SK-N-SH treated with all-trans-retinoic acid at 6 μM for 48 hours (cell line): ENCODE data around the gene KPNA2.

ENCODE experiments used
- POU6F1 ChIP-seq: fragments of 250-450 bp; sonication (Bioruptor Pico); IDR thresholded peaks from 2 replicates; pipeline ENCODE4 v1.8.0; 2021; ENCODE audit warnings: low read depth, mild to moderate bottlenecking, moderate library complexity, borderline replicate concordance
- RARB ChIP-seq: fragments of 250-450 bp; sonication (Bioruptor Pico); IDR thresholded peaks from 2 replicates; pipeline ENCODE4 v1.8.0; 2021; ENCODE audit warnings: mild to moderate bottlenecking, moderate library complexity
- TOX ChIP-seq: fragments of 250-450 bp; sonication (Bioruptor Pico); IDR thresholded peaks from 2 replicates; pipeline ENCODE4 v1.8.0; 2021; ENCODE audit warnings: mild to moderate bottlenecking, moderate library complexity, borderline replicate concordance
- TSHZ2 ChIP-seq: fragments of 250-450 bp; sonication (Bioruptor Pico); IDR thresholded peaks from 2 replicates; pipeline ENCODE4 v1.5.0; 2020; ENCODE audit warnings: mild to moderate bottlenecking, moderate library complexity
- ZC3H10 ChIP-seq: fragments of 250-450 bp; sonication (Bioruptor Pico); IDR thresholded peaks from 2 replicates; pipeline ENCODE4 v1.5.1; 2021; ENCODE audit warnings: mild to moderate bottlenecking, moderate library complexity
- ZFP3 ChIP-seq: fragments of 250-450 bp; sonication (Bioruptor Pico); IDR thresholded peaks from 2 replicates; pipeline ENCODE4 v1.5.0; 2020; ENCODE audit warnings: mild to moderate bottlenecking, moderate library complexity
- ZFP30 ChIP-seq: fragments of 450-650 bp; formaldehyde crosslinking; IDR thresholded peaks from 2 replicates; pipeline ENCODE4 v1.5.0; 2022; ENCODE audit warnings: mild to moderate bottlenecking, moderate library complexity
- ZNF565 ChIP-seq: fragments of 450-650 bp; formaldehyde crosslinking; conservative IDR thresholded peaks from 2 replicates; pipeline ENCODE4 v1.5.0; 2020; ENCODE audit warnings: low read depth, mild to moderate bottlenecking, moderate library complexity
- ZNF70 ChIP-seq: fragments of 450-650 bp; formaldehyde crosslinking; IDR thresholded peaks from 2 replicates; pipeline ENCODE4 v1.5.0; 2020; ENCODE audit warnings: mild to moderate bottlenecking, moderate library complexity
- TF ChIP-seq, protein P1 (sequence below): fragments of 250-450 bp; sonication (Bioruptor Pico); IDR thresholded peaks from 2 replicates; pipeline ENCODE4 v1.5.1; 2020; ENCODE audit warnings: low read depth, mild to moderate bottlenecking, moderate library complexity
- TF ChIP-seq, protein P2 (sequence below): fragments of 250-450 bp; sonication (Bioruptor Pico); IDR thresholded peaks from 2 replicates; pipeline ENCODE4 v1.8.0; 2020; ENCODE audit warnings: mild to moderate bottlenecking, moderate library complexity, borderline replicate concordance

DNA sequence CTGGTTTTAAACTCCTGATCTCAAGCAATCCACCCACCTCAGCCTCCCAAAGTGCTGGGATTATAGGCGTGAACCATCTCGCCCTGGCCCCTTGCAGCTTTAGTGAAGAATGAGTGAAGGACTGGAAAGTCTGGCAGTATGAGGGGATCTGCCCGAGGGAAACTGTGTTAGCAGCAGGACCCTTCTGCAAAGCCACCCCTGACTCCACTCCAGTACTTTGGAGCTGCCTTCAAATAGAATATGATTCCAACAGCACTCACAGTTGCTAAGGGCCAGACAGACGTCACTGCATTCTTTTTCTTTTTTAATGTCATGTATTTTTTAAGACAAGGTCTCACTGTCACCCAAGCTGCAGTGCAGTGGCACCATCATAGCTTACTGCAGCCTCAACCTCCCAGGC is 52.3 kb downstream of the KPNA2 start:
- TF ChIP-seq ZFP3 (CRISPR knock-in tag) = no peak
- no peak for TF ChIP-seq RARB (CRISPR knock-in tag)
- no peak for TF ChIP-seq TOX
- TF ChIP-seq TSHZ2 (CRISPR knock-in tag) = no peak
- no peak for TF ChIP-seq ZC3H10 (CRISPR knock-in tag)
- TF ChIP-seq, protein P1, sequence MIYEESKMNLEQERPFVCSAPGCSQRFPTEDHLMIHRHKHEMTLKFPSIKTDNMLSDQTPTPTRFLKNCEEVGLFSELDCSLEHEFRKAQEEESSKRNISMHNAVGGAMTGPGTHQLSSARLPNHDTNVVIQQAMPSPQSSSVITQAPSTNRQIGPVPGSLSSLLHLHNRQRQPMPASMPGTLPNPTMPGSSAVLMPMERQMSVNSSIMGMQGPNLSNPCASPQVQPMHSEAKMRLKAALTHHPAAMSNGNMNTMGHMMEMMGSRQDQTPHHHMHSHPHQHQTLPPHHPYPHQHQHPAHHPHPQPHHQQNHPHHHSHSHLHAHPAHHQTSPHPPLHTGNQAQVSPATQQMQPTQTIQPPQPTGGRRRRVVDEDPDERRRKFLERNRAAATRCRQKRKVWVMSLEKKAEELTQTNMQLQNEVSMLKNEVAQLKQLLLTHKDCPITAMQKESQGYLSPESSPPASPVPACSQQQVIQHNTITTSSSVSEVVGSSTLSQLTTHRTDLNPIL (CRISPR knock-in tag) = no peak
- TF ChIP-seq ZFP30 (CRISPR knock-in tag) = no peak
- no peak for TF ChIP-seq POU6F1
- no peak for TF ChIP-seq ZNF70 (CRISPR knock-in tag)
- no peak for TF ChIP-seq ZNF565 (CRISPR knock-in tag)
- TF ChIP-seq, protein P2, sequence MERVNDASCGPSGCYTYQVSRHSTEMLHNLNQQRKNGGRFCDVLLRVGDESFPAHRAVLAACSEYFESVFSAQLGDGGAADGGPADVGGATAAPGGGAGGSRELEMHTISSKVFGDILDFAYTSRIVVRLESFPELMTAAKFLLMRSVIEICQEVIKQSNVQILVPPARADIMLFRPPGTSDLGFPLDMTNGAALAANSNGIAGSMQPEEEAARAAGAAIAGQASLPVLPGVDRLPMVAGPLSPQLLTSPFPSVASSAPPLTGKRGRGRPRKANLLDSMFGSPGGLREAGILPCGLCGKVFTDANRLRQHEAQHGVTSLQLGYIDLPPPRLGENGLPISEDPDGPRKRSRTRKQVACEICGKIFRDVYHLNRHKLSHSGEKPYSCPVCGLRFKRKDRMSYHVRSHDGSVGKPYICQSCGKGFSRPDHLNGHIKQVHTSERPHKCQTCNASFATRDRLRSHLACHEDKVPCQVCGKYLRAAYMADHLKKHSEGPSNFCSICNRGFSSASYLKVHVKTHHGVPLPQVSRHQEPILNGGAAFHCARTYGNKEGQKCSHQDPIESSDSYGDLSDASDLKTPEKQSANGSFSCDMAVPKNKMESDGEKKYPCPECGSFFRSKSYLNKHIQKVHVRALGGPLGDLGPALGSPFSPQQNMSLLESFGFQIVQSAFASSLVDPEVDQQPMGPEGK (CRISPR knock-in tag) = no peak
